MM.1S (cell line): Measurements from ENCODE around the gene FAM227B.

Source experiments
- DNase-seq: peaks from one replicate; pipeline ENCODE4 v3.0.0-alpha.2; 2015
- H2AFZ ChIP-seq: fragments of 300-600 bp; sonication (generic); 2 replicates; pipeline ENCODE4 v1.6.0; 2016; ENCODE audit warnings: antibody characterized with exemption, low read length
- H3F3A ChIP-seq: fragments of 300-600 bp; sonication (generic); 2 replicates; pipeline ENCODE4 v1.6.1; 2016; ENCODE audit warnings: mild to moderate bottlenecking, antibody characterized with exemption, low read length, moderate library complexity, mixed read lengths; ENCODE audit not compliant: insufficient read depth
- H3K27ac ChIP-seq: fragments of 300-600 bp; sonication (generic); 2 replicates; pipeline ENCODE4 v1.5.1; 2016; ENCODE audit warnings: mild to moderate bottlenecking, low read length
- H3K27me3 ChIP-seq: fragments of 300-600 bp; sonication (generic); replicated peaks from 2 replicates; pipeline ENCODE4 v1.6.0; 2016; ENCODE audit warnings: low read length; ENCODE audit not compliant: insufficient read depth
- H3K36me3 ChIP-seq: fragments of 300-600 bp; sonication (generic); replicated peaks from 2 replicates; pipeline ENCODE4 v1.6.1; 2016; ENCODE audit warnings: mild to moderate bottlenecking, low read length, mixed read lengths; ENCODE audit not compliant: insufficient read depth
- H3K4me1 ChIP-seq: fragments of 300-600 bp; sonication (generic); 2 replicates; pipeline ENCODE4 v1.6.1; 2016; ENCODE audit warnings: low read length, mixed read lengths
- H3K4me2 ChIP-seq: fragments of 300-600 bp; sonication (generic); 2 replicates; pipeline ENCODE4 v1.6.0; 2016; ENCODE audit warnings: low read depth, low read length
- H3K4me3 ChIP-seq: fragments of 300-600 bp; sonication (generic); 2 replicates; pipeline ENCODE4 v1.5.1; 2016; ENCODE audit warnings: low read length, mixed read lengths
- H3K79me2 ChIP-seq: fragments of 300-600 bp; sonication (generic); 2 replicates; pipeline ENCODE4 v1.6.1; 2016; ENCODE audit warnings: mixed run types, low read length, mixed read lengths
- H3K9ac ChIP-seq: fragments of 300-600 bp; sonication (generic); 2 replicates; pipeline ENCODE4 v1.6.1; 2016; ENCODE audit warnings: low read length, mixed read lengths
- H3K9me2 ChIP-seq: fragments of 300-600 bp; sonication (generic); replicated peaks from 2 replicates; pipeline ENCODE4 v1.6.1; 2016; ENCODE audit warnings: mild to moderate bottlenecking, low read length, mixed read lengths; ENCODE audit not compliant: insufficient read depth
- H3K9me3 ChIP-seq: fragments of 300-600 bp; sonication (generic); replicated peaks from 2 replicates; pipeline ENCODE4 v1.6.1; 2016; ENCODE audit warnings: mild to moderate bottlenecking, low read length, mixed read lengths; ENCODE audit not compliant: insufficient read depth
- H4K20me1 ChIP-seq: fragments of 300-600 bp; sonication (generic); 2 replicates; pipeline ENCODE4 v1.6.1; 2016; ENCODE audit warnings: mild to moderate bottlenecking, low read length, moderate library complexity, mixed read lengths; ENCODE audit not compliant: insufficient read depth
- CTCF ChIP-seq: fragments of 300-600 bp; sonication (generic); IDR thresholded peaks from 2 replicates; pipeline ENCODE4 v1.5.1; 2016; ENCODE audit warnings: antibody characterized with exemption, low read length, mixed read lengths
- EZH2 ChIP-seq: fragments of 300-600 bp; sonication (generic); optimal IDR thresholded peaks from 2 replicates; pipeline ENCODE3; 2017; ENCODE audit warnings: low read depth, mild to moderate bottlenecking, antibody characterized with exemption, low read length, mixed read lengths
- EZH2phosphoT487 ChIP-seq: fragments of 300-600 bp; sonication (generic); IDR thresholded peaks from 2 replicates; pipeline ENCODE4 v1.6.1; 2018; ENCODE audit warnings: antibody characterized with exemption, low read length

The FAM227B gene

GRCh38 chr15:49646891-49647290 lies 26.3 kb upstream of the FAM227B start:
- no peak for DNase-seq
- Histone ChIP-seq H3F3A (no peaks in the 10 kb centered on the region), H3K27ac (no peak overlapping the region), H3K4me1 (no peaks in the 10 kb centered on the region), H2AFZ (no peak overlapping the region), H3K9me3 (no peaks in the 10 kb centered on the region), H3K27me3 (no peaks in the 10 kb centered on the region), H3K9me2 (no peaks in the 10 kb centered on the region), H3K4me3 (no peak overlapping the region), H3K4me2 (no peak overlapping the region), H3K79me2 (no peaks in the 10 kb centered on the region), H4K20me1 (no peaks in the 10 kb centered on the region), H3K9ac (no peak overlapping the region), H3K36me3 (no peaks in the 10 kb centered on the region)
- no peak for TF ChIP-seq EZH2phosphoT487
- no peak for TF ChIP-seq EZH2
- no peak for TF ChIP-seq CTCF

GRCh38 chr15:49645941-49646340 lies 25.3 kb upstream of the FAM227B start:
- Histone ChIP-seq H3K9ac (no peak overlapping the region), H4K20me1 (no peaks in the 10 kb centered on the region), H3K9me3 (no peaks in the 10 kb centered on the region), H3K9me2 (no peaks in the 10 kb centered on the region), H3K4me3 (no peak overlapping the region), H3K27me3 (no peaks in the 10 kb centered on the region), H3K4me2 (no peak overlapping the region), H3K79me2 (no peaks in the 10 kb centered on the region), H3K4me1 (no peaks in the 10 kb centered on the region), H3K36me3 (no peaks in the 10 kb centered on the region), H3F3A (no peaks in the 10 kb centered on the region), H3K27ac (no peak overlapping the region), H2AFZ (no peak overlapping the region)
- TF ChIP-seq EZH2phosphoT487 (no peak), CTCF (no peak), EZH2 (no peak)
- no peak for DNase-seq

- H3K9me2 ChIP-seq, result no peaks in the 10 kb centered on the region
- no peaks in the 10 kb centered on the region for H3K4me1 ChIP-seq
- no peak overlapping the region for H3K4me3 ChIP-seq
- H3K79me2 ChIP-seq, result no peaks in the 10 kb centered on the region
- H3K36me3 ChIP-seq, result no peaks in the 10 kb centered on the region
- DNase-seq, result no peak
- TF ChIP-seq EZH2, result no peak
- no peak for TF ChIP-seq EZH2phosphoT487
- TF ChIP-seq CTCF, result no peak
- no peak overlapping the region for H2AFZ ChIP-seq
- H3K27ac ChIP-seq, result no peak overlapping the region
- H3K9me3 ChIP-seq, result no peaks in the 10 kb centered on the region
- H3K27me3 ChIP-seq, result no peaks in the 10 kb centered on the region
- H3K4me2 ChIP-seq, result no peak overlapping the region
- no peaks in the 10 kb centered on the region for H3F3A ChIP-seq
- no peak overlapping the region for H3K9ac ChIP-seq
- no peaks in the 10 kb centered on the region for H4K20me1 ChIP-seq
Observed at GRCh38 chr15:49645277-49645676, 24.7 kb upstream of the FAM227B start.
